A549 (cell line): ENCODE results near the gene F2. TPM values are rescaled to one million over a fixed set of nuclear protein-coding genes. Genes with fewer than 3 reads are reported as not detected.

Experiments
- ATAC-seq, 2 experiments: fragments of 200-7000 bp in 1 of 2; fragments of >200 bp in 1 of 2; cut with Nextera tagmentation in 1 of 2; cut with Tn5 transposase in 1 of 2; 3 replicates each; pipeline versions ENCODE4 v1.8.0 to v1.9.1; 2018 to 2020; ENCODE audit warnings: mild to moderate bottlenecking in 1 of 2, moderate library complexity in 1 of 2
- CTCF ChIA-PET: fragments of 300-600 bp; sonication (Branson Sonifier 250); formaldehyde crosslinking; extraction: SDS; loops from one replicate; lab custom pipeline; 2021; ENCODE audit warnings: antibody characterized with exemption, inconsistent platforms; lab: Yijun Ruan, JAX
- POLR2A ChIA-PET: fragments of 350-600 bp; formaldehyde crosslinking; extraction: SDS; loops from one replicate; lab custom pipeline; 2021; ENCODE audit warnings: antibody characterized with exemption, inconsistent platforms; lab: Yijun Ruan, JAX
- DNase-seq, 2 experiments: peaks; one replicate each; pipeline versions ENCODE4 v3.0.0 to v3.0.0-alpha.2; 2011 to 2016; ENCODE audit warnings: low read depth in 1 of 2, low spot score in 1 of 2
- FAIRE-seq: peaks from 2 replicates; lab custom pipeline; 2011; peaks lifted over from hg19 to GRCh38; lab: Jason Lieb, UNC
- H3K27ac ChIP-seq, 2 experiments: fragments of >200 bp; sonication (Bioruptor Twin); formaldehyde crosslinking; 3 replicates each; pipeline ENCODE4 v1.5.1; 2016 to 2017
- H3K4me1 ChIP-seq: fragments of >200 bp; sonication (Bioruptor Twin); formaldehyde crosslinking; 3 replicates; pipeline ENCODE4 v1.6.1; 2016
- H3K4me2 ChIP-seq: fragments of >200 bp; sonication (Bioruptor Twin); formaldehyde crosslinking; 3 replicates; pipeline ENCODE4 v1.6.1; 2016
- H3K4me3 ChIP-seq: fragments of >200 bp; sonication (Bioruptor Twin); formaldehyde crosslinking; 3 replicates; pipeline ENCODE4 v1.5.1; 2016
- H3K9me3 ChIP-seq: fragments of >200 bp; sonication (Bioruptor Twin); formaldehyde crosslinking; 3 replicates; pipeline ENCODE4 v1.6.1; 2016
- BHLHE40 ChIP-seq: IDR thresholded peaks from 2 replicates; pipeline ENCODE4 v1.6.1; 2012; ENCODE audit warnings: low read depth, low read length, inconsistent platforms
- CBX8 ChIP-seq: fragments of 200-600 bp; sonication (generic); IDR thresholded peaks from 2 replicates; pipeline ENCODE4 v1.6.1; 2016
- CHD4 ChIP-seq: fragments of 200-600 bp; sonication (generic); IDR thresholded peaks from 2 replicates; pipeline ENCODE4 v1.6.1; 2016; ENCODE audit warnings: antibody characterized with exemption, mild to moderate bottlenecking, borderline replicate concordance
- EHMT2 ChIP-seq: fragments of 200-600 bp; sonication (generic); IDR thresholded peaks from 2 replicates; pipeline ENCODE4 v1.6.1; 2016; ENCODE audit warnings: antibody characterized with exemption, low read depth, mild to moderate bottlenecking, moderate library complexity
- ESRRA ChIP-seq: fragments of 150-350 bp; IDR thresholded peaks from 2 replicates; pipeline ENCODE4 v1.6.1; 2014; ENCODE audit warnings: mild to moderate bottlenecking, low read length, borderline replicate concordance
- FOXS1 ChIP-seq: fragments of 250-450 bp; sonication (Bioruptor Pico); IDR thresholded peaks from 2 replicates; pipeline ENCODE4 v1.5.0; 2020; ENCODE audit warnings: mild to moderate bottlenecking, moderate library complexity
- HMGXB4 ChIP-seq: fragments of 250-450 bp; sonication (Bioruptor Pico); IDR thresholded peaks from 2 replicates; pipeline ENCODE4 v1.5.0; 2021; ENCODE audit warnings: mild to moderate bottlenecking, moderate library complexity, borderline replicate concordance
- JUN ChIP-seq, 2 experiments: fragments of >200 bp; sonication (Bioruptor Twin); formaldehyde crosslinking; IDR thresholded peaks; 2 replicates in 1 of 2; 3 replicates in 1 of 2; pipeline ENCODE4 v1.6.1; 2016 to 2017
- MAFK ChIP-seq: fragments of 450-650 bp; IDR thresholded peaks from 2 replicates; pipeline ENCODE4 v1.6.1; 2014; ENCODE audit not compliant: partially characterized antibody
- MAZ ChIP-seq: fragments of 150-350 bp; IDR thresholded peaks from 2 replicates; pipeline ENCODE4 v1.6.1; 2014; ENCODE audit warnings: antibody characterized with exemption, low read depth, low read length, borderline replicate concordance
- MYC ChIP-seq: IDR thresholded peaks from 2 replicates; pipeline ENCODE4 v1.6.1; 2012; ENCODE audit warnings: mild to moderate bottlenecking, inconsistent platforms, low read length, improper control_type of control experiment, borderline replicate concordance
- NPAS2 ChIP-seq: fragments of 250-450 bp; sonication (Bioruptor Pico); IDR thresholded peaks from 2 replicates; pipeline ENCODE4 v1.8.0; 2022; ENCODE audit warnings: mild to moderate bottlenecking, moderate library complexity, borderline replicate concordance
- PHF8 ChIP-seq: fragments of 200-600 bp; sonication (generic); IDR thresholded peaks from 2 replicates; pipeline ENCODE4 v1.6.1; 2016; ENCODE audit warnings: low read depth, mild to moderate bottlenecking, antibody characterized with exemption, moderate library complexity, borderline replicate concordance
- RNF2 ChIP-seq: fragments of 200-600 bp; sonication (generic); IDR thresholded peaks from 2 replicates; pipeline ENCODE4 v1.6.1; 2016; ENCODE audit warnings: low read depth, mild to moderate bottlenecking, antibody characterized with exemption, moderate library complexity, borderline replicate concordance
- SREBF2 ChIP-seq: fragments of 450-650 bp; IDR thresholded peaks from 2 replicates; pipeline ENCODE4 v1.6.1; 2014; ENCODE audit warnings: mild to moderate bottlenecking, moderate library complexity
- WGBS: methylation state at CpG from one replicate; pipeline ENCODE4 v1.1.6; 2017; ENCODE audit errors: missing lambda C conversion rate; 5-methylcytosine and 5-hydroxymethylcytosine counted together
- polyA plus RNA-seq, 4 experiments: library from polyadenylated mRNA; depleted of rRNA in 3 of 4; stranded (reverse); fragments of >200 nt; fragmentation: RNase III in 1 of 4; extraction: RNeasy Plus Mini Kit Qiagen cat#74134 plus additional on column Dnase treatment in 1 of 4; gene quantifications; 2 replicates in 3 of 4; 3 replicates in 1 of 4; pipeline ENCODE4 v1.2.3, GENCODE V29; 2011 to 2017
- TF ChIP-seq, protein P1 (sequence below): fragments of 200-600 bp; sonication (generic); IDR thresholded peaks from 2 replicates; pipeline ENCODE4 v1.6.1; 2016; ENCODE audit warnings: antibody characterized with exemption, mild to moderate bottlenecking, moderate library complexity

Gene F2
- polyA plus RNA-seq, 2 of the 4 experiments (the other 2 are of a cell fraction): 2.5 to 3.8 TPM

- no peak for FAIRE-seq
- no peak for TF ChIP-seq PHF8
- no peak for TF ChIP-seq MYC
- TF ChIP-seq RNF2: no peak
- TF ChIP-seq FOXS1 (CRISPR knock-in tag): no peak
- TF ChIP-seq, all 56 proteins: peak for 0
- no peaks in the 10 kb centered on the region for H3K9me3 ChIP-seq
- CTCF ChIA-PET: no interaction called here
- POLR2A ChIA-PET: no interaction called here
- no peak overlapping the region for H3K4me3 ChIP-seq
- DNase-seq (no peak), ATAC-seq (no peak)
- WGBS: 95% methylated on average over 24 of the region's 26 CpGs
- H3K4me2 ChIP-seq: no peak overlapping the region
- H3K4me1 ChIP-seq: peaks cover 19% of the 10 kb centered on the region
- no peak overlapping the region for H3K27ac ChIP-seq
These were observed 39.5 kb upstream of the F2 start for GRCh38 chr11:46679241-46680163.

- ChIA-PET CTCF (interaction anchor here (1.1 kb wide), 1 partner anchor 11 kb away, joined by 4 read pairs; no protein-coding TSS in a partner anchor), POLR2A (no interaction called here)
- FAIRE-seq (no peak), DNase-seq (no peak), ATAC-seq (no peak)
- H3K4me3 ChIP-seq: no peak overlapping the region
- TF ChIP-seq MAZ (no peak), BHLHE40 (no peak), NPAS2 (no peak), JUN (IDR thresholded peaks at IDR 0.05) (no peak), EHMT2 (no peak), ESRRA (no peak), SREBF2 (no peak), CHD4 (no peak), FOXS1 (CRISPR knock-in tag) (no peak), CBX8 (no peak), HMGXB4 (no peak), MAFK (no peak)
- TF ChIP-seq, protein P1, sequence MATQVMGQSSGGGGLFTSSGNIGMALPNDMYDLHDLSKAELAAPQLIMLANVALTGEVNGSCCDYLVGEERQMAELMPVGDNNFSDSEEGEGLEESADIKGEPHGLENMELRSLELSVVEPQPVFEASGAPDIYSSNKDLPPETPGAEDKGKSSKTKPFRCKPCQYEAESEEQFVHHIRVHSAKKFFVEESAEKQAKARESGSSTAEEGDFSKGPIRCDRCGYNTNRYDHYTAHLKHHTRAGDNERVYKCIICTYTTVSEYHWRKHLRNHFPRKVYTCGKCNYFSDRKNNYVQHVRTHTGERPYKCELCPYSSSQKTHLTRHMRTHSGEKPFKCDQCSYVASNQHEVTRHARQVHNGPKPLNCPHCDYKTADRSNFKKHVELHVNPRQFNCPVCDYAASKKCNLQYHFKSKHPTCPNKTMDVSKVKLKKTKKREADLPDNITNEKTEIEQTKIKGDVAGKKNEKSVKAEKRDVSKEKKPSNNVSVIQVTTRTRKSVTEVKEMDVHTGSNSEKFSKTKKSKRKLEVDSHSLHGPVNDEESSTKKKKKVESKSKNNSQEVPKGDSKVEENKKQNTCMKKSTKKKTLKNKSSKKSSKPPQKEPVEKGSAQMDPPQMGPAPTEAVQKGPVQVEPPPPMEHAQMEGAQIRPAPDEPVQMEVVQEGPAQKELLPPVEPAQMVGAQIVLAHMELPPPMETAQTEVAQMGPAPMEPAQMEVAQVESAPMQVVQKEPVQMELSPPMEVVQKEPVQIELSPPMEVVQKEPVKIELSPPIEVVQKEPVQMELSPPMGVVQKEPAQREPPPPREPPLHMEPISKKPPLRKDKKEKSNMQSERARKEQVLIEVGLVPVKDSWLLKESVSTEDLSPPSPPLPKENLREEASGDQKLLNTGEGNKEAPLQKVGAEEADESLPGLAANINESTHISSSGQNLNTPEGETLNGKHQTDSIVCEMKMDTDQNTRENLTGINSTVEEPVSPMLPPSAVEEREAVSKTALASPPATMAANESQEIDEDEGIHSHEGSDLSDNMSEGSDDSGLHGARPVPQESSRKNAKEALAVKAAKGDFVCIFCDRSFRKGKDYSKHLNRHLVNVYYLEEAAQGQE: no peak
- TF ChIP-seq, all 56 proteins: peak for 0
- no peak overlapping the region for H3K4me2 ChIP-seq
- H3K9me3 ChIP-seq: no peaks in the 10 kb centered on the region
- 90% methylated on average over 17 of the region's 21 CpGs for WGBS
- H3K27ac ChIP-seq: no peak overlapping the region
- H3K4me1 ChIP-seq: peaks cover 12% of the 10 kb centered on the region
These were observed 38.8 kb upstream of the F2 start for GRCh38 chr11:46680164-46680760.
